GM21723 (cell line): ENCODE results near the gene MAMDC4.
"Not testable (repeated sequence)": the region's sequence is repeated elsewhere in the genome, so short reads cannot be mapped to it uniquely, and the experiment has no call there.

Experiments
- ATAC-seq: cut with Tn5 transposase; IDR thresholded peaks from one replicate; pipeline ENCODE4 v1.9.1; 2021; ENCODE audit warnings: mild to moderate bottlenecking, moderate library complexity; ENCODE audit not compliant: unreplicated experiment

MAMDC4 gene

DNA sequence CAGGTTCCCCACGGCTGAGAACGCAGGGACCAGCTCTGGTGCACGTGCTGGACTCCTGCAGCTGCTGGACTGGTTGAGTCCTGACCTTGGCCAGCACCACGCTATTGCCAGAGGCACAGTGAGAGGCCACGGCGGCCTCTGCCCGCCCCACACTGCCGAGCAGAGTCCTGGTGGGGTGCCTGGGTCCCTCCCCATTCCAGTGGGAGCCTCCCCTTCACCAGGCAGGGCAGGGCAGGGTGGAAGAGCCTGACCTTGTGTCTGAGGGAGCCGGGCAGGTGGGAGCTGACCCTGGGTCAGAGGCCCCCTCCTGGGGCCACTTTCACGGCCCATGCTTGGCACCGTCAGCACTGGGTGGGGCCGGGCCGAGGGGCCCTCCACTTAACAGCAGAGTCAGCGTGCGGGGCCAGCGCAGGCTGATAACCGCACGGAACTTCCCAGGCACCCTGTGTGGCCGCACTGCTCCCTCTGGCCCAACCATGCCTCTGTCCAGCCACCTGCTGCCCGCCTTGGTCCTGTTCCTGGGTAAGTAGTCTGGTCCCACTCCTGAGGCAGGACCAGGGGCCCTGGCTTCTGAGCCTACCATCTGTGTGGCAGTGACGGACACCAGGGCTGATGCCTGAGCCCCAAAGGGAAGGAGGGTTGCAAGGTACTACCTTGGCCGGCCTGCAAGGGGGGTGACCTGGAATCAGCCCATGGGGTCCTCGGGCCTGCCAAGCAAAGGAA, at the start of gene MAMDC4:
Gene MAMDC4 (plus strand): TSS at position 406 of the 723 bp plus-strand sequence. CDS start 71 bp downstream, at position 477.
- ATAC-seq = no peak

DNA sequence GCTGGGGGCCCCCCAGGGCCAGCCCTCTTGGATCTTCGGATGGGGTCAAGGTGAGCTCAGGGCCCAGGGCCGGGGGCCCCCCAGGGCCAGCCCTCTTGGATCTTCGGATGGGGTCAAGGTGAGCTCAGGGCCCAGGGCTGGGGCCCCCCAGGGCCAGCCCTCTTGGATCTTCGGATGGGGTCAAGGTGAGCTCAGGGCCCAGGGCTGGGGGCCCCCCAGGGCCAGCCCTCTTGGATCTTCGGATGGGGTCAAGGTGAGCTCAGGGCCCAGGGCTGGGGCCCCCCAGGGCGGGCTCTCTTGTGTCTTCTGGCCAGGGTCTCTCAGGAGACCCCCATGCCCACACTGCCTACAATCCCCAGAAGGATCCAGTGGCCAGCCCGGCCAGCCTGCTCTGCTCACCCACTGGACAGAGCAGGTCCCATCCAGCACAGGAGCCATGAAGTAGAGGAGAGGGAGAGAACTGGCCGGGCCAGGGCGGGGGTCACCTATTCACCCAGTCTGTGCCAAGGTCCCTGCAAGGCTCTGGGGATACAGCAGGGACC, 49.1 kb upstream of the MAMDC4 start:
- ATAC-seq = not testable (repeated sequence)

DNA sequence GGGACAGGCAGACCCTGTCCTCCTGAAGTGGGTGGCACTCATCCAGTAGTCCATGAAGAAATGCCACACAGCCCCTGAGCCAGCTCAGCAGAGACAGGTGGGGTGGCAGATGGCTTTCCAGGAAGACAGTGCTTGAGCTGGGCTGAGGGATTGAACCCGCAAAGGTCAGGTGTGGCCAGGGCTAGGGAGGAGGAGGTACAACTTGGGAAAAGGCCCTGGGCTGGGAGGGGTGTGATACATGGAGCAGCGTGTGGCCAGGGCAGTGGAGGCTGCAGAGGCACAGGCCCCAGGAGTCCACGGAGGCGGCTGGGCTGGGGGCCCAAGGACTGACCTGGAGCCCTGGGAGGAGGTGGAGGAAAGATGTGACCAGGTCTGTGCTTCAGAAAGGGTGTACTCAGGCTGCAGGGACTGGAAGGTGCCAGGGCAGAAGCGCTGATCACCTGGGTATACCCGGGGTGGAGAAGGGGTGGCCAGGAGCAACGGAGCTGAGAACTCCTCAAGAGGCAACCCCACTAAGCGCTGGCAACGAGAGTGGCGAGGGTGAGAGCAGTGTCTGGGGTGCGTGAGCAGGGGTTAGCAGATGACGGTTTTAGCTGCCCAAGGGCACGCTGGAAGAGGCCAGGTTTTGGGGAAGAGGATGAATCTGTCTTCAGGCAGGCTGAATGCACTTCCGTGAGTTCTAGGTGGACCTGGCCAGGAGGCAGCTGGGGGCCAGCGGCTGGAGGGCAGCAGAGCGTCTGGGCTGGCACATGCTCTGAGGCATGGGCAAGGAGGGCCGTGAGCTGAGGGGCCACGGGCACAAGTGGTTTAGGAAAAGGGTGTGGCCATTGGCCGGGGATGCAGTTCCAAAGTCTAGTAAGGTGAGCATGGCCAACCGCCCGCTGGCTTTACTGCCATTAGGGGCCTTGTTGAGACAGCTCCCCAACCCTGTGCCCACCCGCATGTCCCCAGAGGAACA, 48.3 kb upstream of the MAMDC4 start:
- no peak for ATAC-seq

DNA sequence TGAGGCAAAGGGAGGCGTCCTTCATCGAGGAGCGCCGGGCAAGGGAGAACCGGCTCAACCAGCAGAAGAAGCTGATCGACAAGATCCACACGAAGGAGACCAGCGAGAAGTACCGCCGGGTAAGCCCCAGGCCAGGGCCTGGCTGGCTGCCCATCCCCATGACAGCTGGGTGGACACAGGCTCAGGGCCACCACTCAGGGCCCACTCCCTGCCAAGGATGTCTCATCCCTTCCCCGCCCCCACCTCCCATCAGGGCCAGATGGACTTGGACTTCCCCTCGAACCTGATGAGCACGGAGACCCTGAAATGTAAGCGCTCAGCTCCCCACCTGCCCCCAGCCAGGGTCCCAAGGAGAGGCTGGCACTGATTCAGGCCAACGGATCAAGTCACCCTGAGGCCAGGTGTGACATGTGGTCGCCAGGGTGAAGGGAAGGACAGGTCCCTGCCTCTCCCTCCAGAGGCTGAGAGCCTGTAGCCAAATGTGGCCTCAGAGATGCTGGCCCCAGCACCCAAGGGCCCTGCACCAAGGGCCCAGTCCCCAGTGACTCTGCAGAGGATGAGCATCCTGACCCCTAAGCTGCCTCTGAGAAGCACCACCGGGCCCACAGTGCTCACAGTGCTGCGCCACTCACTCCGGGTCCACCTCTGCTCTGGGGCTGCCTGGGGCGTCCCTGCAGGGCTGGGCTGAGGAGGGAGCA, 47.5 kb upstream of the MAMDC4 start:
- no peak for ATAC-seq

DNA sequence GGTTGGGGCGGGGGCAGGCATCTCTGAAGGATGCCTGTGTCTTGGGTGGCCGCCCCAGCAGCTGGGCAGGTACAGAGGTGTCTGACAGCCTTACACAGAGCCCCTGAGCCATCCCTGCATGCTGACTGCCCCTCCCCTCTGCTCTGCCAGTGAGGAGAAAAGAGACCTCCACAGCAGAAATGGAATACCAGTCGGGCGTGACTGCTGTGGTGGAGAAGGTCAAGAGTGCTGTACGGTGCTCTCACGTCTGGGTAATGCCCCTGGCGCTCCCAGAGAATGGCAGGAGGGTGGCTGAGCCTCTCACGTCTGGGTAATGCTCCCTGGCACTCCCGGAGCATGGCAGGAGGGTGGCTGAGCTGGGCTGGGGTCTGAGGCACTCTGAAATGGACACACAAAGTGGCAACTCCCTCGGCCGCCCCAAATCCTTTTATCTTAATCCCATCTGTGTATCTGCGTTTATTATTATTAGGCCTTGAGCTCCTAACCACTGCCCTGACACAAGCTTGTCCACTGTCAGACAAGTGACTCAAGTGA, 46.9 kb upstream of the MAMDC4 start:
- no peak for ATAC-seq

DNA sequence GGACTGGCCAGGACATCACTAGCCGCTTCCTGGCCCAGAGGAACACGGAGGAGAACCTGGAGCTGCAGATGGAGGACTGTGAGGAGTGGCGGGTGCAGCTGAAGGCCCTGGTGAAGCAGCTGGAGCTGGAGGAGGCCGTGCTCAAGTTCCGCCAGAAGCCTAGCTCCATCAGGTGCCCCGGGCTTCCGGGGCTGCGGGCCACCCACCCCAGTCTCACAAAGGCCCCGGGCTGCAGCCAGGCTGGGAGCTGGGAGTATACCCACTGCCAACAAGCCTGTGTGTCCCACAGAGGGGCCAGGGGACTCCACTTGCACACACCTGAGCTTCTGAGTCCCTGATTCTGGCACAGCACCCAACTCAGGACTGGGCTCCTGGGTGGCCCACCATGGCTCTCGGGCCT, 46.1 kb upstream of the MAMDC4 start:
- ATAC-seq = no peak

DNA sequence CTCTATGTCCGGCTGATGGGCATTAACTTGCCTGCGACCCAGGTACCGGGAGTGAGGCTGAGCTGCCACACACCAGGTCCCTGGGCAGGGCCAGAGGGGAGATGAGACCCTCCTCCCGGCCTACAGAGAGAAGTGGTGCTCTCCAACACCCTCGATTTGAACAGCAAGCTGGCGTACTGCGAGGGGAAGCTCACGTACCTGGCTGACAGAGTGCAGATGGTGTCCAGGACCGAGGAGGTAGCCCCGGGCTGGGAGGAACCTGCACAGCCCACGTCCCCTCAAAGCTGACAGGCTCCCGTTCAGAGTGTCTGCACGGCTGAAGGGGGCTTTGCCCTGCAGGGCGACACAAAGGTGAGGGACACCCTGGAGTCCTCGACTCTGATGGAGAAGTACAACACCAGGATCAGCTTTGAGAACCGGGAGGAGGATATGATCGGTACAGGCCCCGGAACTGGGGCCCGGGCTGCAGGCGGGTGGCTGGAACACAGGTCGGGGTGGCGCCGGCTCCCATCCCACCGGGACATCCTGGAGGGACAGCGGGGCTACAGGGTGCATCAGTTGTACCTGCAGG, 45.4 kb upstream of the MAMDC4 start:
- ATAC-seq = no peak

DNA sequence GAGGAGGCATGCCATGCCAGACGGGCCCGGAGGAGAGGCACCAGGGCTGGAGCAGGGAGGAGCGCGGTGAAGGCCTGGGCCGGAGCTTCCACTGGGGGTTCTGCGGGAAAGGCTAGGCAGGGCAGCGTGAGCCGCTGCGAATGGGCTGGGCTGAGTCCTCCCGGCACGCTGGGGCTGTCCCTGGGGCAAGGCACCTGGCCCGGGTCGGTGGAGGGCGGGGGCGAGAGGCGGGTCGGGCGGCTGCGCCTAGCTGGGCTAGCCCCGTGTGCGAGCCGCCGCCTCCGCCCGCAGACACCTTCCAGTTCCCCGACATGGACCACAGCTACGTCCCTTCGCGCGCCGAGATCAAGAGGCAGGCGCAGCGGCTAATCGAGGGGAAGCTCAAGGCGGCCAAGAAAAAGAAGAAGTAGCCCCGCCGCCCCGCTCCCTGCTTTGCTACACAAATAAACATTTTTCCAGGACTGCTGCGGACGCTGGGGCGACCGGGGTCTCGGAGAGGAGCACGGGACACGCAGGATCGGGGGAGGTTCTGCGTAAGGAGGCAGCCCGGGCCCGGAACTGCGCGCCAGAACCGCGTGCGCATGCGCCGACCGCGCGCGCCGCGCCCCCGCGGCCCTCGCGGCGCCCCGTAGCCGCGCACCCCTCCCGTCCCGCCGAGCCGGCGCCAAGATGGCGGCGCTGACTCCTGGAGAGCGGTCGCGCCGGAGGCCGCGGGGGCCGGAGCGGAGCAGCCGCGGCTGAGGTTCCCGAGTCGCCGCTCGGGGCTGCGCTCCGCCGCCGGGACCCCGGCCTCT, 44.7 kb upstream of the MAMDC4 start, which contains the start of gene RABL6:
Gene RABL6 (plus strand): TSS at position 668 of the 794 bp plus-strand sequence. CDS start 249 bp downstream, outside the sequence.
- peak; percentile 59 for ATAC-seq

DNA sequence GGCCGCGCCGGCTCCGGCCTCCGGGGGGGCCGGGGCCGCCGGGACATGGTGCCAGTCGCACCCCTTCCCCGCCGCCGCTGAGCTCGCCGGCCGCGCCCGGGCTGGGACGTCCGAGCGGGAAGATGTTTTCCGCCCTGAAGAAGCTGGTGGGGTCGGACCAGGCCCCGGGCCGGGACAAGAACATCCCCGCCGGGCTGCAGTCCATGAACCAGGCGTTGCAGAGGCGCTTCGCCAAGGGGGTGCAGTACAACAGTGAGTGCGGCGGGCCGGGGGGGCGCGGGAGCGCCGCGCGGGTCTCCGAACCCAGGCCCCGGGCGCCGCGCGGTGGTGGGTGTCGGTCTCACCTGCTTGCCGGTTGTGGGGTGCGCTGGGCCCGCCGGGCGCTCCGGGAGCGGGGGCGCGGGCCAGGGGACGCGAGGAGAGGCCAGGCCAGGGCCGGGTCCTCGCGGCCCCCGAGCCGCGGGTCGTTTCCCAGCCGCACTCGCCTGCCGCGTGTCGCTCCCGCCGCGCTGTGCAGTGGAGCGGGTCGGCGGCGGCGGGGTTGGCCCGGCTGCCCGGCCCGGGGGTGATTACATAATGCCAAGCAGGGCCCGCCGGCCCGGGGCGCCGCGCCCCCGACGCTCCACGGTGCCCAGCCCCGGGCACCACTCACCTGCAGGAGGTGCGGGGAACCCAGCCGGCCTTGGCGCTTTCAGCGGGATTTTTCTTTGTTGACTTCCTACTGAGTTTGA, 43.9 kb upstream of the MAMDC4 start:
- peak; percentile 30 for ATAC-seq

DNA sequence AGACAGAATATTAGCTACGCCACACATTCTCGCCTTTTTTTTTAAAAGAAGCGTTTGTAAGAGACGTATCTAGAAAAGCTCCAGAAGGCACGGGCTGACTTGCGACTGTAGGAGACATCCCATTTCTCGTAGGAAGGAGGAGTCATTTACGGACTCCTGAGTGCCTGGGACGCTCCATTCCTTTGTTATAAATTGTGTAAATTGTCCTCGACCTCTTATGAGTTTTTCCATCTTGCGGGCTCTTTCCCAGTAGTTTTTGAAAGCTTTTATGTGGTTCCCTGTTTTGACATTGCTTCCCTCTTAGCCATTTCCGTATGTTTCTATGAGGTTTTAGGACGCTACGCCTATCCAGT, 43.4 kb upstream of the MAMDC4 start:
- no peak for ATAC-seq

DNA sequence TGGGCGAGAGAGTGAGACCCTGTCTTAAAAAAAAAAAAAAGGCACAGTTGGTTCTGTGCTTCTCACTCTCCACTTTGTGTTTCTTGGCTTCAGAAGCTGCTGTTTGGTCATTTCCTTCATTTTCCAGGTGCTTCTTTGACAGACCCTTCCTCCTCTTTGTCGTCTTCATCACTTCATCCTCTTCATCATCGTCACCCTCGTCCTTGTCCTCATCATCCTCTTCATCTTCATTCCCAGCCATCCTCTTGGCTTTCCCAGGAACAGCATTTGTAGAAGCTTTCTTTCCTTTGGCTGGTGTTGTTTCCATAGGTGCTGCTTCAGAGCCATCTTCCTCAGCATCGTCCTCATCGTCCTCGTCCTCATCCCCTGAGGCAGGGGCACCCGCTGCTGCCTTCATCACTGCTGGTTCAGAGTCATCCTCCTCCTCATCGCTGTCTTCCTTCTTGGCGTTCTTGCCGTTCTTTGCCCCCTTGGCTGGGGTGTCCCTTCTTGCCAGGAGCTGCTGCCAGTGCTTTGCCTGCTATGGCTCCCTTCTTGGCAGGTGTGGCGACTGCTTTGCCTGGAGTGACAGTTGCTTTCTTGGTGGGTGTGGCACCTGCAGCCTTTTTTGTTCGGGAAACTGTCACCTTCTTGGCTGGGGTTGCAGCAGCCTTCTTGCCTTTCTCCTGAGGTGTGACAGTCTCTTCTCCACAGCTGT, 37.3 kb upstream of the MAMDC4 start:
- ATAC-seq = no peak

DNA sequence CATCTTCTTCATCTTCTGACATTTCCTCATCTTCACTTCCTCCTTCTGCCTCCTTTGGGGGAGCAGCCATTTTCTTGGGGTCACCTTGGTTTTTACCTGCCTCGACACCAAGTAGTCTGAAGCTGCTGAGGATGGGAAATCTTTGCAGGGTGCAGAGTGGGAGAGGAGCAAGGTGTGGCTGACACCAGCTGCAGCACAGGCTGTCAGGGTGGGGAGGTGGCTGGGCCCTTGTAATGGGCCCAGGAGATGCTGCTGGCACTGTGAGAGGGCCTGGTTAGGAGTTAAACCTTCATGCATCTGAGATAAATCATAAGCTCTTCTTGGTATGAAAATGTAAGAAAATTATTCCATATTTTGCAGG, 36.7 kb upstream of the MAMDC4 start:
- no peak for ATAC-seq

DNA sequence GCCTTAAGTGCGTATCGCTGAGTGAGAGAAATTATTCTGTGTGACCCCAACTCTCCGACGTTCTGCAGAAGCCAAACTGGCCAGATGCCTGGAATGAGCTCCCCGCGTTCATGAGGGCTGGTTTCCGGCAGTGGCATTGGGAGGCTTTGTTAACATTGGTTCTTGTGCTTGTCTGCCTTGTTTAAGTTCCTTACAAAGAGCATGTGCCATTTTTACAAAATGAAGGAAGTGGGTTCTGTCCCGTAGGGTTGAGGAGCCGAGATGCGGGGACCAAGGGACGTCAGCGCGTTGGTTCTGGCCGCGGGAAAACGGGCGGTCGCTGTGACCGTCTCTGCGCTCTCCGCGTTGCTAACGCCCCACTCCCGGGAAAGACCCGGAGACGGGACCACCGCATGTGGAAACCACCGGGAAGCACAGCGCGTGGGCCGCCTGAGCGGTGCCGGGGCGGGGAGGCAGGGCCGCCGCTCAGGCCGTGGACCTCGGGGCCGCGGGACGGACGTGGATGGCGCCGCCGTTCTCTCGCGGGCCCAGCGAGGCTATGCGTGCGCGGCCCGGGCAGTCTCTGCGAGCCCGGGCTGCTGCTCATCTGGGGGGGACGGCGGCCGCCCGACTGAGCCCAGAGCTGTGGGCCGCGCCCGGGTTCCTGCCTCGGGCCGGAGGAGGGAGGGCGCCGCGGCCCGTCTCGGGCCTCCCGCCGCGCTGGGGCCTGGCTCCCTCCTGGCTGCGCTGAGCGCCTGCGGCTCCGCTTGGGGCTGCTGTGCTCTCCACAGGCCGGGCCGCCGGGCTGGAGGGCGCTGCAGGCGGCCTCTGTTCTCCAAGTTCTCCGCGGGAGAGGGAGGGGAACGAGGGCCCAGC, 30.9 kb upstream of the MAMDC4 start:
- no peak for ATAC-seq

DNA sequence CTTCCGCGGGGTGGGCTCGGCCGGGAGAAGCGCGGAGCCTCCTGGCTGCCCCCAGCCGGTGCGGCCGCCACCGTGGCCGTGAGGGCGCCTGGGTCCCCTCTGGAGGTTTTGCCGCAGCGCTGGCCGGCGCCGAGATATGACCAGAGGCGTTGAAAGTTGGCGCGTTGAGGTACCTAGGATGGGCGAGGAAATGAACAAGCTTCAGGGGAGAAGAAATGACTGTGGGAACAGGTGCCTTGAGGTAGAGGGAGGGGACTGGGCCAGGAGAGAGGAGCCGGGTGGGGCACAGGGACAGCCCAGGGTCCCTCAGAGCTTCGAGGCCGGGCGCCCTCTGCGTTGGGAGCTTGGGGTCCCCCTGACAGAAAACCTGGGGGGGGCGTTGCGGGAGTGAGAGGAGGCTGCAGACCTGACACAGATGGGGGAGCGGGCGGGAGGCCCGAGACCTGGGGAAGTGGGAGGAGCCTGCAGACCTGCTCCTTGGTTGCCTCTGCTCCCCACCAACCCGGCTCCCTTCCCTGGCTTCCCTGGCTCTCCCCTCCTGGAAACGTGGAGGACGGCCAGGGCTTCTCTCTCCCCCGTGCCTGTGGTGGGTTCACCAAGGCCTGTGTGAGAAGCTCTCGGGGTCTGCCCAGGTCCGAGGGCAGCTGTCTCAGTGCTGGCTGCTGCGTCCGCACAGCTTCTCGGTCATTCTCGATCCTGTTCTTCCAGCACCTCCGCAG, 30.2 kb upstream of the MAMDC4 start:
- no peak for ATAC-seq

DNA sequence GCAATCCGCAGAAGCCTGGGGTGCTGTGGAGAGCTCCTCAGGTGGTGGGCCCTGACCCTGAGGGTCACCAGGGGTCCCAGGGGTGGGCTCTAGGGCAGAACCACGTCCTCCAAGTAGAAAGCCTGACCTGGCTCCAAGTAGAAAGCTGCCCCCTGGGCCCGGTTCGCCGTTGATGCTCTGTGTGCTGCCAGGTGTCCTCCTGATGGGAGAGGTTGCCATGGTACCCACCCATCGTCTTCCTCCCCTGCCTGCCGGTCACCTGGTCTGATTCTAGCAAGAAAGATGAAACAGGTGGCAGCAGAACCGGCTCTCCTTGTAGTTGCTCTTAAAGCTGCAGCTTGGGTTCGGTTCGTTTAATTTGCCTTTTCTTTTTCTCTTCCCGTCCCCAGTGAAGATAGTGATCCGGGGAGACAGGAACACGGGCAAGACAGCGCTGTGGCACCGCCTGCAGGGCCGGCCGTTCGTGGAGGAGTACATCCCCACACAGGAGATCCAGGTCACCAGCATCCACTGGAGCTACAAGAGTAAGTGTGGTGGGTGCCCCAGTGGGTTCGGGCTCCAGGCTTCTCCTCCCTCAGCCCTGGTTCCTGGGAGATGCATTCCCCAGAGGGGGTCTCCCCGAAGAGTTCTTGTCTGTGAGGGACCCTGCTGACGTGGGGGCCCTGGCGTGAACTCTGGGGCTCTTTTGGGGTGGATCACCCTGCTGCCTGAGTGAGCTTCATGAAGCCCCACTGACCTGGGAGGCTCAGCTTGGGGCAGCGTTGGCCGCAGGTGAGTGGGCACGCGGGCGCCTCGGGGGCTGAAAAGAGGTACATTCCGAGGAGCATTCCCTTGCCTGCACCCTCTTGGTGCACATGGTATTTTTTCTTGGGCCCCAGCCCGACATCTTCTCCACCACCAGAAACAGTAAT, 28.8 kb upstream of the MAMDC4 start:
- no peak for ATAC-seq
